ENCODE measurements around the gene OR4K13.

The OR4K13 gene

GRCh38 chr14:20035938-20036337 is at the start of gene OR4K13:
TSS of gene OR4K13 (minus strand) at chr14:20036038. CDS start at chr14:20034758, 1,280 bp downstream.
- TF ChIP-seq CTCF (IDR thresholded peaks at IDR 0.05; ENCODE audit: borderline replicate concordance, insufficient read depth, low read depth, low read length): no peak
- no peak within 1 kb of the TSS for H3K4me3 ChIP-seq (ENCODE audit: low read depth, low read length)

- no peak for TF ChIP-seq CTCF (IDR thresholded peaks at IDR 0.05; ENCODE audit: borderline replicate concordance, insufficient read depth, low read depth, low read length)
- H3K4me3 ChIP-seq (ENCODE audit: low read depth, low read length): no peak within 1 kb of the TSS
These were observed 23.9 kb upstream of the OR4K13 start, which contains the start of gene OR4L1 for GRCh38 chr14:20059745-20060144. TSS of gene OR4L1 (plus strand) at chr14:20060045. CDS start at chr14:20060045, 0 bp downstream.

- no peak overlapping the region for H3K4me3 ChIP-seq (ENCODE audit: low read depth, low read length)
- TF ChIP-seq CTCF (IDR thresholded peaks at IDR 0.05; ENCODE audit: borderline replicate concordance, insufficient read depth, low read depth, low read length): no peak
These were observed 12.4 kb upstream of the OR4K13 start for GRCh38 chr14:20048202-20048601.

- no peak for TF ChIP-seq CTCF (IDR thresholded peaks at IDR 0.05; ENCODE audit: borderline replicate concordance, insufficient read depth, low read depth, low read length)
These were observed 8.4 kb upstream of the OR4K13 start for GRCh38 chr14:20044243-20044642.

GRCh38 chr14:20035449-20035848 is 389 bp downstream of the OR4K13 start:
- no peak overlapping the region for H3K4me3 ChIP-seq (ENCODE audit: low read depth, low read length)
- no peak for TF ChIP-seq CTCF (IDR thresholded peaks at IDR 0.05; ENCODE audit: borderline replicate concordance, insufficient read depth, low read depth, low read length)

More at GRCh38 chr14:20044243-20044642, 8.4 kb upstream of the OR4K13 start:
- H3K4me3 ChIP-seq (ENCODE audit: low read depth, low read length): no peak overlapping the region

GRCh38 chr14:20031058-20031457 is 4.8 kb downstream of the OR4K13 start:
- no peak overlapping the region for H3K4me3 ChIP-seq (ENCODE audit: low read depth, low read length)
- no peak for TF ChIP-seq CTCF (IDR thresholded peaks at IDR 0.05; ENCODE audit: borderline replicate concordance, insufficient read depth, low read depth, low read length)

- H3K4me3 ChIP-seq (ENCODE audit: low read depth, low read length): no peak within 1 kb of the TSS
- TF ChIP-seq CTCF (IDR thresholded peaks at IDR 0.05; ENCODE audit: borderline replicate concordance, insufficient read depth, low read depth, low read length): no peak
These were observed 16.5 kb downstream of the OR4K13 start, which contains the start of gene OR4K14 for GRCh38 chr14:20019257-20019865. TSS of gene OR4K14 (minus strand) at chr14:20019307. CDS start at chr14:20015193, 4,114 bp downstream.
